DND-41 (cell line): Measurements from ENCODE around the gene COX5B.

ENCODE experiments used
- EZH2 ChIP-seq: IDR thresholded peaks from 3 replicates; pipeline ENCODE4 v1.6.1; 2012; ENCODE audit warnings: borderline replicate concordance, low read depth, mild to moderate bottlenecking, moderate library complexity, low read length, inconsistent platforms; ENCODE audit not compliant: severe bottlenecking
- TF ChIP-seq, protein P1 (sequence below): IDR thresholded peaks from 2 replicates; pipeline ENCODE4 v1.5.1; 2012; ENCODE audit warnings: borderline replicate concordance, low read length, moderate library complexity, mild to moderate bottlenecking; ENCODE audit not compliant: poor library complexity, severe bottlenecking; ENCODE audit errors: extremely low read depth

DNA sequence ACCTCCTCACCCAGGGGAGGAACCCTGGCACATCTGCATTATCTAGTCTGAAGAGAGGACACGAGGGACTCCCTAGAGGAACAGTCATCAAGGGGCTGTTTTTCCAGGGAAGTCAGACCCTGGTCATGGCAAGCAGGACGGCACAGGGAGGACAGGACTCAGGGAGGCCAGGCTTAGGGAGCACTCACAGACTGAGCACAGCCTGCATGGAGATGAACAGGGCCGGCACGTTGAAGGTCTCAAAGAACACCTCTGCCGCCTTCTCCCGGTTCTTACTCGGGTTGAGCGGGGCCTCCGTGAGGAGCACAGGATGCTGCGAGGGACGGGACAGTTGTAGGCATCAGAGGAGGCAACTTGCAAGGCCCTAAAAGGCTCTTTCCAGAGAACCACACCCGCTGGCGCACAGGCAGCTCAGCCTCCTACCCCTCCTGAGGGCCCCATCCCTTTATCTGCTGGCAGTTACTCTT, 12.9 kb downstream of the COX5B start:
- TF ChIP-seq, protein P1, sequence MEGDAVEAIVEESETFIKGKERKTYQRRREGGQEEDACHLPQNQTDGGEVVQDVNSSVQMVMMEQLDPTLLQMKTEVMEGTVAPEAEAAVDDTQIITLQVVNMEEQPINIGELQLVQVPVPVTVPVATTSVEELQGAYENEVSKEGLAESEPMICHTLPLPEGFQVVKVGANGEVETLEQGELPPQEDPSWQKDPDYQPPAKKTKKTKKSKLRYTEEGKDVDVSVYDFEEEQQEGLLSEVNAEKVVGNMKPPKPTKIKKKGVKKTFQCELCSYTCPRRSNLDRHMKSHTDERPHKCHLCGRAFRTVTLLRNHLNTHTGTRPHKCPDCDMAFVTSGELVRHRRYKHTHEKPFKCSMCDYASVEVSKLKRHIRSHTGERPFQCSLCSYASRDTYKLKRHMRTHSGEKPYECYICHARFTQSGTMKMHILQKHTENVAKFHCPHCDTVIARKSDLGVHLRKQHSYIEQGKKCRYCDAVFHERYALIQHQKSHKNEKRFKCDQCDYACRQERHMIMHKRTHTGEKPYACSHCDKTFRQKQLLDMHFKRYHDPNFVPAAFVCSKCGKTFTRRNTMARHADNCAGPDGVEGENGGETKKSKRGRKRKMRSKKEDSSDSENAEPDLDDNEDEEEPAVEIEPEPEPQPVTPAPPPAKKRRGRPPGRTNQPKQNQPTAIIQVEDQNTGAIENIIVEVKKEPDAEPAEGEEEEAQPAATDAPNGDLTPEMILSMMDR = no peak
- TF ChIP-seq EZH2 = no peak
